Natural killer cell (primary cell): ENCODE measurements around the gene SLC25A33. TPM values are rescaled to one million over a fixed set of nuclear protein-coding genes. Genes with fewer than 3 reads are reported as not detected.
"Not testable (repeated sequence)": the region's sequence is repeated elsewhere in the genome, so short reads cannot be mapped to it uniquely, and the experiment has no call there.

Source experiments
- ATAC-seq, 3 donors: fragments of 150-1000 bp in 2 of 3; fragments of 200-7000 bp in 1 of 3; cut with Tn5 transposase; 1 replicate in 1 of 3; 2 replicates in 2 of 3; pipeline ENCODE4 v1.10.0; 2021; ENCODE audit warnings: mild to moderate bottlenecking in 2 of 3, moderate library complexity in 2 of 3
- DNase-seq, 2 donors: peaks; one replicate each; pipeline versions ENCODE4 v3.0.0 to v3.0.0-alpha.2; 2013 to 2021; ENCODE audit warnings: mixed read lengths in 1 of 2
- H3K27ac ChIP-seq: one replicate; pipeline ENCODE4 v1.5.1; 2013; ENCODE audit warnings: mild to moderate bottlenecking, low read length
- H3K27me3 ChIP-seq: one replicate; pipeline ENCODE4 v1.6.1; 2013; ENCODE audit warnings: low read length; ENCODE audit not compliant: control insufficient read depth, insufficient read depth
- H3K36me3 ChIP-seq: one replicate; pipeline ENCODE4 v1.6.1; 2013; ENCODE audit warnings: low read length; ENCODE audit not compliant: control insufficient read depth, insufficient read depth
- H3K4me1 ChIP-seq: one replicate; pipeline ENCODE4 v1.6.1; 2013; ENCODE audit warnings: low read length; ENCODE audit not compliant: control insufficient read depth, insufficient read depth
- H3K4me3 ChIP-seq: one replicate; pipeline ENCODE4 v1.5.1; 2013; ENCODE audit warnings: low read length
- H3K9me3 ChIP-seq: one replicate; pipeline ENCODE4 v1.6.1; 2013; ENCODE audit warnings: low read length; ENCODE audit not compliant: control insufficient read depth, insufficient read depth
- H3K27ac Mint-ChIP-seq, 2 donors: one replicate each; pipeline ENCODE4 v1.8.0; 2022; ENCODE audit warnings: mild to moderate bottlenecking in 2 of 2, mixed read lengths in 2 of 2, moderate library complexity in 1 of 2
- H3K27me3 Mint-ChIP-seq, 2 donors: one replicate each; pipeline ENCODE4 v1.8.0; 2022; ENCODE audit warnings: low read depth in 2 of 2, mixed read lengths in 2 of 2
- H3K36me3 Mint-ChIP-seq: one replicate; pipeline ENCODE4 v1.8.0; 2022; ENCODE audit warnings: mixed read lengths
- H3K4me1 Mint-ChIP-seq, 2 donors: one replicate each; pipeline ENCODE4 v1.8.0; 2022; ENCODE audit warnings: mixed read lengths in 2 of 2
- H3K4me3 Mint-ChIP-seq: one replicate; pipeline ENCODE4 v1.8.0; 2022; ENCODE audit warnings: mild to moderate bottlenecking, moderate library complexity, mixed read lengths
- H3K9me3 Mint-ChIP-seq, 2 donors: one replicate each; pipeline ENCODE4 v1.8.0; 2022; ENCODE audit warnings: mixed read lengths in 2 of 2
- CTCF ChIP-seq: fragments of 200-600 bp; IDR thresholded peaks from one replicate; pipeline ENCODE4 v1.8.0; 2022; ENCODE audit warnings: antibody characterized with exemption
- WGBS: methylation state at CpG from one replicate; pipeline ENCODE4 v1.1.7; 2013; ENCODE audit warnings: missing lambda C conversion rate; ENCODE audit not compliant: insufficient coverage; 5-methylcytosine and 5-hydroxymethylcytosine counted together
- intact Hi-C: fragments of 100-400 bp; cut with micrococcal nuclease; formaldehyde crosslinking; loops from one replicate; pipeline ENCODE4 v1.14.2; 2022
- total RNA-seq, 4 donors: library from RNA; stranded (reverse); fragments of 120-200 nt in 1 of 4; gene quantifications; one replicate each; pipeline versions ENCODE4 v1.2.3 to v1.2.4, GENCODE V29; 2013 to 2022

Gene SLC25A33
- total RNA-seq, 3 donors from 2014 or later (not counting 1 experiment from before 2014, with no cell fraction given): 7.0 to 9.0 (median 7.6) TPM

GRCh38 chr1:9558946-9559545 lies 19.8 kb downstream of the SLC25A33 start:
- Histone ChIP-seq H3K9me3 (no peaks in the 10 kb centered on the region), H3K4me3 (no peak overlapping the region), H3K36me3 (peaks cover 15% of the 10 kb centered on the region), H3K4me1 (no peaks in the 10 kb centered on the region), H3K27ac (no peak overlapping the region), H3K27me3 (no peaks in the 10 kb centered on the region)
- H3K27me3 Mint-ChIP-seq: no peaks in the 10 kb centered on the region
- H3K4me1 Mint-ChIP-seq: peaks cover 6 to 7% of the 10 kb centered on the region in 2 donors
- TF ChIP-seq CTCF: no peak
- 99% methylated on average over 10 of the region's 11 CpGs for WGBS
- intact Hi-C loops: no loop called here
- H3K36me3 Mint-ChIP-seq: peaks cover 6% of the 10 kb centered on the region
- H3K9me3 Mint-ChIP-seq: no peaks in the 10 kb centered on the region
- ATAC-seq: no peak
- no peak overlapping the region for H3K27ac Mint-ChIP-seq
- H3K4me3 Mint-ChIP-seq: no peak overlapping the region
- no peak for DNase-seq

- H3K4me3 ChIP-seq: no peak overlapping the region
- peak overlapping the region; percentile 13 for H3K4me3 Mint-ChIP-seq
- WGBS: 52% methylated on average over 4 of the region's 5 CpGs
- H3K4me1 Mint-ChIP-seq: peaks cover 6 to 7% of the 10 kb centered on the region in 2 donors
- no peaks in the 10 kb centered on the region for H3K4me1 ChIP-seq
- H3K27ac ChIP-seq: no peak overlapping the region
- H3K27ac Mint-ChIP-seq: no peak overlapping the region
- no peaks in the 10 kb centered on the region for H3K9me3 ChIP-seq
- H3K9me3 Mint-ChIP-seq: no peaks in the 10 kb centered on the region
- peak in 1 of 2 donors; percentile 57 for DNase-seq
- no peaks in the 10 kb centered on the region for H3K27me3 Mint-ChIP-seq
- TF ChIP-seq CTCF: no peak
- H3K27me3 ChIP-seq: no peaks in the 10 kb centered on the region
- intact Hi-C loops: no loop called here
- peaks cover 15% of the 10 kb centered on the region for H3K36me3 ChIP-seq
- peaks cover 6% of the 10 kb centered on the region for H3K36me3 Mint-ChIP-seq
- no peak for ATAC-seq
These were observed 20.4 kb downstream of the SLC25A33 start for GRCh38 chr1:9559673-9560072.

- H3K4me1 Mint-ChIP-seq, H3K4me3 ChIP-seq, H3K27ac Mint-ChIP-seq, H3K27me3 Mint-ChIP-seq, H3K27ac ChIP-seq, H3K4me1 ChIP-seq, H3K36me3 Mint-ChIP-seq, H3K9me3 ChIP-seq, H3K9me3 Mint-ChIP-seq, intact Hi-C loops, DNase-seq, H3K4me3 Mint-ChIP-seq, ATAC-seq, H3K27me3 ChIP-seq: not testable (repeated sequence)
- peaks cover 15% of the 10 kb centered on the region for H3K36me3 ChIP-seq
- 95% methylated on average over 17 of the region's 17 CpGs for WGBS
These were observed 20.8 kb downstream of the SLC25A33 start for GRCh38 chr1:9560090-9560489.

DNA sequence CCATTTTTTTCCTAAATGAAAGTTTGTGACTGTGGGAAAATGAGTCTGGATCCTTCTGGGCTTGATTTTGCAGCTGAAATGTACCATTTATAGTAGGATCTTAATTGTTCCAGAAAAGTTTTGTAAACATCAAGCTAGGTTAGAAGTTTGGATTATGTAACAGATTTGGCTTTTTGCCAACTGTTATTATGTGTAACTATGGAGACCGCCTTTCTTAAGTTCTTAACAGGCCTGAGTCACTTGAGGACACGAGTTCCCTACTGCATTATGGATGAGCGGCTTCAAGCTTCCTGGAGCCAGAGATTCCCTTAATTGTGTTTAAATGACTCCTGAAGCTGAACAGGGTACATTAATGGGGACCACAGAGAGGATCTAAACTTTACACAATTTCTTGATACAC lies 22.2 kb downstream of the SLC25A33 start:
- H3K27ac Mint-ChIP-seq: no peak overlapping the region
- Histone ChIP-seq H3K27me3 (no peaks in the 10 kb centered on the region), H3K9me3 (no peaks in the 10 kb centered on the region), H3K4me3 (no peak overlapping the region), H3K4me1 (no peaks in the 10 kb centered on the region), H3K36me3 (peaks cover 5% of the 10 kb centered on the region), H3K27ac (no peak overlapping the region)
- ATAC-seq (peak in 1 of 3 donors; percentile 21), DNase-seq (peak in 1 of 2 donors; percentile 66)
- H3K9me3 Mint-ChIP-seq: no peaks in the 10 kb centered on the region
- intact Hi-C loops: no loop called here
- TF ChIP-seq CTCF: no peak
- peaks cover 6 to 7% of the 10 kb centered on the region in 2 donors for H3K4me1 Mint-ChIP-seq
- H3K36me3 Mint-ChIP-seq: peaks cover 6% of the 10 kb centered on the region
- 97% methylated on average over 3 of the region's 3 CpGs for WGBS
- no peaks in the 10 kb centered on the region for H3K27me3 Mint-ChIP-seq
- no peak overlapping the region for H3K4me3 Mint-ChIP-seq
